CD4-positive, alpha-beta memory T cell (primary cell): ENCODE measurements around the gene MCF2L. TPM values are rescaled to one million over a fixed set of nuclear protein-coding genes. Genes with fewer than 3 reads are reported as not detected.

ENCODE experiments used
- CTCF ChIA-PET: fragments of 350-600 bp; sonication (Branson Sonifier 250); formaldehyde crosslinking; loops from one replicate; lab custom pipeline; 2021; ENCODE audit warnings: inconsistent platforms; ENCODE audit not compliant: partially characterized antibody; lab: Charles Lee
- POLR2A ChIA-PET: fragments of 350-600 bp; sonication (Branson Sonifier 250); formaldehyde crosslinking; loops from one replicate; lab custom pipeline; 2021; ENCODE audit not compliant: partially characterized antibody; lab: Charles Lee
- DNase-seq, 5 donors: peaks; one replicate each; pipeline versions ENCODE4 v3.0.0 to v3.0.0-alpha.2; 2020 to 2022; ENCODE audit warnings: mixed read lengths in 1 of 5
- H3K27ac ChIP-seq: one replicate; pipeline ENCODE4 v1.7.0; 2013; ENCODE audit warnings: low read depth, low read length
- H3K27me3 ChIP-seq: 2 replicates; pipeline ENCODE4 v1.7.0; 2013; ENCODE audit warnings: mild to moderate bottlenecking, low read length, moderate library complexity; ENCODE audit not compliant: insufficient read depth
- H3K36me3 ChIP-seq: 2 replicates; pipeline ENCODE4 v1.7.0; 2013; ENCODE audit warnings: mild to moderate bottlenecking, low read length, moderate library complexity; ENCODE audit not compliant: insufficient read depth
- H3K4me1 ChIP-seq: 2 replicates; pipeline ENCODE4 v1.7.0; 2013; ENCODE audit warnings: mild to moderate bottlenecking, low read length, moderate library complexity; ENCODE audit not compliant: insufficient read depth
- H3K4me3 ChIP-seq, 2 donors: one replicate each; pipeline ENCODE4 v1.7.0; 2013; ENCODE audit warnings: low read length in 2 of 2, mild to moderate bottlenecking in 1 of 2
- H3K9me3 ChIP-seq, 2 donors: one replicate each; pipeline ENCODE4 v1.7.0; 2013; ENCODE audit warnings: low read length in 2 of 2, control low read depth in 1 of 2; ENCODE audit not compliant: control insufficient read depth in 1 of 2
- H3K27ac Mint-ChIP-seq, 7 donors: one replicate each; pipeline ENCODE4 v1.8.0; 2020 to 2021; ENCODE audit warnings: mixed read lengths in 7 of 7, mild to moderate bottlenecking in 6 of 7, inconsistent platforms in 3 of 7, moderate library complexity in 3 of 7
- H3K27me3 Mint-ChIP-seq, 2 donors: one replicate each; pipeline ENCODE4 v1.8.0; 2020 to 2021; ENCODE audit warnings: mixed read lengths in 2 of 2
- H3K36me3 Mint-ChIP-seq, 2 donors: one replicate each; pipeline ENCODE4 v1.8.0; 2020 to 2021; ENCODE audit warnings: mixed read lengths in 2 of 2, inconsistent platforms in 1 of 2, mild to moderate bottlenecking in 1 of 2
- H3K4me1 Mint-ChIP-seq, 4 donors: one replicate each; pipeline ENCODE4 v1.8.0; 2020 to 2021; ENCODE audit warnings: mixed read lengths in 4 of 4, mild to moderate bottlenecking in 1 of 4
- H3K4me3 Mint-ChIP-seq, 8 donors: one replicate each; pipeline ENCODE4 v1.8.0; 2020 to 2021; ENCODE audit warnings: mixed read lengths in 8 of 8, mild to moderate bottlenecking in 7 of 8, moderate library complexity in 6 of 8, inconsistent platforms in 3 of 8
- H3K9me3 Mint-ChIP-seq, 8 donors: one replicate each; pipeline ENCODE4 v1.8.0; 2020 to 2021; ENCODE audit warnings: mixed read lengths in 8 of 8, mild to moderate bottlenecking in 5 of 8, inconsistent platforms in 3 of 8, moderate library complexity in 1 of 8
- intact Hi-C: fragments of 100-400 bp; cut with micrococcal nuclease; formaldehyde crosslinking; loops from one replicate; pipeline ENCODE4 v1.15.1; 2023
- polyA plus RNA-seq, 2 donors: library from polyadenylated mRNA; unstranded; fragments of 300-500 nt; fragmentation: Illumina TruSeq; gene quantifications; one replicate each; pipeline ENCODE4 v1.2.3, GENCODE V29; 2021
- total RNA-seq, 2 experiments: library from RNA; stranded (reverse); gene quantifications; one replicate each; pipeline ENCODE4 v1.2.3, GENCODE V29; 2021

The MCF2L gene
- total and polyA plus RNA-seq, 4 experiments from 2014 or later, result 0.15 to 18.9 (median 10.4) TPM

DNA sequence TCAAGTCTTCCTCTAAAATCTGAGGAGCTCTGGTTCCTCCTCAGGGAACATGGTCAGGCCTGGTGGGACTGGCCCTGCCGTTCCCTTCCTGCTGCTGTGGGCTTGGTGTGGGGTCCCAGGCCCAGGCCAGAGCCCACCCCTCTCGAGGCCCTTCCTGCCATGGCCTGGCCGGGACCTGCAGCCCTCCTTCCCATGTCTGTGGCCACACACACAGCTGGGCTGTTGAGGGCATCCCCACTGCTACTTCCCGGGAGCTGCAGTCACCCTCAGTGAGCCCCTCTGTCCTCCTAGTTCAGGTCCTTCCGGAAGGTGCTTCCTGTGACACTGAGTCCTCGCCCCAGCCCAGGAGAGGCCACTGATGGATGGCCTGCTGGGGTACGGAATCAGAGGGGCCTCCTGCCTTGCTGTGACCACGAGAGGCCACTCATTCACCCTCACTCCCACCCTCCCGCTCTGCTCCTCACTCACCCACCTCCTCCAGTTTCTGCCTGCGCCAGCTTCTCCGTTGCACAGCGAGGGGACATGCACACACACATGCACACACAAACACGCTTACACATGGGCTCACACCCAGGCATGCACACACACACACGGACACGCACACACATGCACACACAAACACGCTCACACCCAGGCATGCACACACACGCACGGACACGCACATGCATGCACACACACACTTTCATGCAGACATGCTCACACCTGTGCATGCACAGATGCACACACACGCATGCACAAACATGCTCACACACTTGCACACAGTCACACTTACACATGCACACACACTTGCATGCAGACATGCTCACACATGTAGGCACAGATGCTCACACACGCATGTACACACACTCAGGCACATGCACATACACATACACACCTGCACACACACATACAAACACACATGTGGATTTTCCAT is 7.3 kb upstream of the MCF2L start:
- Mint-ChIP-seq H3K36me3 (peaks cover 0 to 3% of the 10 kb centered on the region in 2 donors), H3K4me3 (no peak overlapping the region), H3K4me1 (peaks cover 0 to 7% (median 1%) of the 10 kb centered on the region in 4 donors), H3K9me3 (no peaks in the 10 kb centered on the region), H3K27ac (no peak overlapping the region), H3K27me3 (no peaks in the 10 kb centered on the region)
- Histone ChIP-seq H3K36me3 (no peaks in the 10 kb centered on the region), H3K9me3 (no peaks in the 10 kb centered on the region), H3K4me1 (no peaks in the 10 kb centered on the region), H3K27me3 (no peaks in the 10 kb centered on the region), H3K4me3 (no peak overlapping the region), H3K27ac (no peak overlapping the region)
- CTCF ChIA-PET, result no interaction called here
- POLR2A ChIA-PET, result no interaction called here
- DNase-seq, result no peak
- intact Hi-C loops, result no loop called here

- Histone ChIP-seq H3K4me1 (no peaks in the 10 kb centered on the region), H3K4me3 (no peak overlapping the region), H3K36me3 (no peaks in the 10 kb centered on the region), H3K27ac (no peak overlapping the region), H3K9me3 (no peaks in the 10 kb centered on the region), H3K27me3 (no peaks in the 10 kb centered on the region)
- Mint-ChIP-seq H3K27me3 (no peaks in the 10 kb centered on the region), H3K9me3 (no peaks in the 10 kb centered on the region), H3K36me3 (peaks cover 0 to 3% of the 10 kb centered on the region in 2 donors), H3K4me1 (peaks cover 0 to 7% (median 1%) of the 10 kb centered on the region in 4 donors), H3K27ac (no peak overlapping the region), H3K4me3 (no peak overlapping the region)
- ChIA-PET POLR2A (no interaction called here), CTCF (no interaction called here)
- intact Hi-C loops, result no loop called here
- DNase-seq, result no peak
These were observed 6.6 kb upstream of the MCF2L start for GRCh38 chr13:112962396-112962795.

DNA sequence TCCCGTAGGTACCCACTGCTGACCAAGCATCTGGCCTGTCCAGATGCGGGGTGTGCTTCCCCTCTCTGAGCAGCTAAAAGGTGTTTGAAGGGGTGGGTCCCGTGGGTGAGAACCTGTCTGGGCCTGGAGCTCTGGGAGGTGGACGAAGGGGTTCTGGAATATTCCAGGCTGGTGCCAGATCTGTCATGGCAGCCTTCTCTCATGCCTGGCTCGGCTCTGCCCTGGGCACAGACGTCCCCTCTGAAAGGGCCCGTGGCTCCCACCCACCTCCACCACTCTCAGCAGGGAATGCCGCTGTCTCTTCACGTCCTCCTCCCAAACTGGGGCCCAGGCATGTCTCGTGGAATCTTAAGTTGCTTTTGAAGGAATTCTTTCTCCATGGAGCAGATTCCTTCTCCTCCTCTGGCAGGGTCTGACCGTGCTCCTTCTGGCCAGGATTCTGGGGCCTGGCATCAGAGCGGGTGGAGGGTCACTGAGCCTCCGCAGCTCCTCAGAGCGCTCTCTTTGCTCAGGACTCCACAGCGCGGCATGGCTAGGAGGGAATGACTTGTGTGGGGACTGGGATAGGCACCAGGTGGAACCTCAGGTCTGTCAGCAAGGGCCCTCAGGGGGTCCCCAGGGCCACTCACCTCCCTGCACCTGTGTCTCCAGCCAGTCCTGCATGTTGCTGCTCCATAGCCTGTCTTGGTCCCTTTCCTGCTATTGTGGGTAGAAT is 5.9 kb upstream of the MCF2L start:
- intact Hi-C loops, result no loop called here

DNA sequence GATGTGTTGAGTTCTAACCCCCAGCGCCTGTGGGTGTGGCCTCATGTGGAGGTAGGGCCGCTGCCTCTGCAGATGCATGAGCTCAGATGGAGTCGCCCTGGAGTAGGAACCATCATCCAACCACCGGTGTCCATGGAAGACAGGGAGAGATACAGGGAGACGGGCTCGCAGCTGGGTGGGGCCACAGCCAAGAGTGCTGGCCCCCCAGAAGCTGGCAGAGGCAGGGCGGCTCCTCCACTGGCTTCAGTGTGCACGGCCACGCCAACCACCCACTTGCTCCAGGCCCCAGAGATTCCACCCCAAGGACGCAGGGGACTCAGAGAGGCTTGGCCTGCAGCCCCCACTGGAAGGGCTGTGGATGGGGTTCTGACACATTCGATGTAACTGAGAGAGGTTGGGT is 5.4 kb upstream of the MCF2L start:
- Histone ChIP-seq H3K27me3 (no peaks in the 10 kb centered on the region), H3K27ac (no peak overlapping the region), H3K4me3 (no peak overlapping the region), H3K36me3 (no peaks in the 10 kb centered on the region), H3K4me1 (peaks cover 7% of the 10 kb centered on the region), H3K9me3 (no peaks in the 10 kb centered on the region)
- intact Hi-C loops, result no loop called here
- H3K9me3 Mint-ChIP-seq, result no peaks in the 10 kb centered on the region
- ChIA-PET POLR2A (no interaction called here), CTCF (no interaction called here)
- DNase-seq, result no peak
- no peak overlapping the region for H3K4me3 Mint-ChIP-seq
- no peak overlapping the region for H3K27ac Mint-ChIP-seq
- H3K36me3 Mint-ChIP-seq, result peaks cover 0 to 3% of the 10 kb centered on the region in 2 donors
- no peaks in the 10 kb centered on the region for H3K27me3 Mint-ChIP-seq
- H3K4me1 Mint-ChIP-seq, result peaks cover 3 to 16% (median 7%) of the 10 kb centered on the region in 4 donors

More for the DNA sequence above, 5.9 kb upstream of the MCF2L start:
- POLR2A ChIA-PET, result no interaction called here
- Mint-ChIP-seq H3K27ac (no peak overlapping the region), H3K4me3 (no peak overlapping the region), H3K27me3 (no peaks in the 10 kb centered on the region), H3K36me3 (peaks cover 0 to 3% of the 10 kb centered on the region in 2 donors), H3K4me1 (peaks cover under 1 to 13% (median 5%) of the 10 kb centered on the region in 4 donors), H3K9me3 (no peaks in the 10 kb centered on the region)
- Histone ChIP-seq H3K4me1 (peaks cover 3% of the 10 kb centered on the region), H3K9me3 (no peaks in the 10 kb centered on the region), H3K27ac (no peak overlapping the region), H3K4me3 (no peak overlapping the region), H3K27me3 (no peaks in the 10 kb centered on the region), H3K36me3 (no peaks in the 10 kb centered on the region)
- CTCF ChIA-PET, result no interaction called here
- DNase-seq, result no peak

DNA sequence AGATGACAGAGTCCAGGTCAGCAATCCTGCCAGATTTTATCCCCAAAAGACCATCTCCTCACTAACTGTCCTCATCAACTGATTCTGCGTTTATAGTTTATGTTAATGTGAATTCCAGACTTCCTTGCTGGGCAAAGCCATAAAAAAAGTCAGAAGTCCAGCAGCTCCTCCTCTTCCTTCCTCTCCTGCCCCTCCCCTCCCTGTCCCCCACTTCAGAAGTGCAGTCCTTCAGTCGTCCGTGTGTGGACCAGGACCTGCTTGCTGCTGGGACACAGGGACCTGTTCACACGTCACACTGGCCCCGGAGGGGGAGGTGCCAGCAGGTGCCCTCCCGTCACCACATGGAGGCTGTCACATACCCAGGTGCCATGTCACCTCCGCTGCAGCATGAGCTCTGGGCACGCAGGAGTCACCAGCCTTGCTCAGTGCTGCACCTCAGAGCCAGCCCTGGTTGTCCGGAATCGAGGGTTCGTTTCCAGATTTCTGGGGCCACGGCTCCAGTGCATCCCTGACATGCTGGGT is 4.0 kb upstream of the MCF2L start:
- Mint-ChIP-seq H3K4me1 (peaks cover 12 to 26% (median 16%) of the 10 kb centered on the region in 4 donors), H3K4me3 (no peak overlapping the region), H3K36me3 (peaks cover 0 to 6% of the 10 kb centered on the region in 2 donors), H3K27ac (peak overlapping the region in 1 of 7 donors; percentile 10), H3K9me3 (no peaks in the 10 kb centered on the region), H3K27me3 (no peaks in the 10 kb centered on the region)
- intact Hi-C loops, result no loop called here
- Histone ChIP-seq H3K4me3 (no peak overlapping the region), H3K27ac (no peak overlapping the region), H3K36me3 (no peaks in the 10 kb centered on the region), H3K9me3 (no peaks in the 10 kb centered on the region), H3K4me1 (peaks cover 15% of the 10 kb centered on the region), H3K27me3 (no peaks in the 10 kb centered on the region)
- ChIA-PET POLR2A (interaction anchor here (1.0 kb wide), 1 partner anchor 22 kb away, joined by 3 read pairs; no protein-coding TSS in a partner anchor), CTCF (interaction anchor here (0.9 kb wide), 1 partner anchor 22 kb away, joined by 3 read pairs; no protein-coding TSS in a partner anchor)
- no peak for DNase-seq

DNA sequence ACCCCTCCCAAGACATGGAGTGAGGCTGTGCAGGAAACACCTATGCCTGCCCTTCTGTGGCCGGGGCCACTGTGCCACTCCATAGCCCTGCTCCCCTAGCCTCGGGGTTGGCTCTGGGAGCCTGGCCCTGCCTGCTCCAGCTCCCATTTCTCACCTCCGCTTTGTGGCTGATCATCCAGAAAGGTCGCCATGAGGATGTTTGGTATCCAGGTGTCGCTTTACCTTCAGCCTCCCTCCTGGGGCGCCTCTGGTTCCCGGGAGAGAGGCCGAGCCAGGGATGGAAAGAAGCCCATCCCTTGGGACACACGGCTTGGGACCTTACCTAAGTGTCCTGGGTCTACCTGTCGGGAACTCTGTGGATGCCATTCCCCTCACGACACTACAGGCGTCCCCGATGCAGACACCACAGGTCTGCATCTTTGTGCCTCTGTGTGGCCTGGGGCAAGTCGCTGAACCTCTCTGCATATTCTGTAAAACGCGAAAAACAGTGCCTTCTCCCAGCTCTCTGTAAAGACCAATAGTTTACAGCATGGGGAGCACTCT is 3.4 kb upstream of the MCF2L start:
- H3K36me3 ChIP-seq, result no peaks in the 10 kb centered on the region
- H3K4me1 ChIP-seq, result peaks cover 18% of the 10 kb centered on the region
- Mint-ChIP-seq H3K36me3 (peaks cover 0 to 6% of the 10 kb centered on the region in 2 donors), H3K4me3 (peak overlapping the region in 1 of 8 donors; percentile 22), H3K4me1 (peaks cover 17 to 32% (median 21%) of the 10 kb centered on the region in 4 donors), H3K27me3 (no peaks in the 10 kb centered on the region), H3K9me3 (no peaks in the 10 kb centered on the region), H3K27ac (peak overlapping the region in 1 of 7 donors; percentile 73)
- intact Hi-C loops, result no loop called here
- H3K27ac ChIP-seq, result no peak overlapping the region
- no peak for DNase-seq
- H3K9me3 ChIP-seq, result no peaks in the 10 kb centered on the region
- POLR2A ChIA-PET, result interaction anchor here (1.0 kb wide), 1 partner anchor 23 kb away, joined by 3 read pairs; no protein-coding TSS in a partner anchor
- no peaks in the 10 kb centered on the region for H3K27me3 ChIP-seq
- CTCF ChIA-PET, result interaction anchor here (0.9 kb wide), 1 partner anchor 23 kb away, joined by 3 read pairs; no protein-coding TSS in a partner anchor
- no peak overlapping the region for H3K4me3 ChIP-seq
